Middle frontal gyrus (tissue), 1 donor: ENCODE results near the gene GSG1L.
A peak's percentile ranks its signal among the peaks of the same experiment; 100 is the strongest.

Experiments
- DNase-seq: peaks from one replicate; pipeline ENCODE4 v3.0.0-alpha.2; 2015; ENCODE audit warnings: low spot score; ENCODE audit errors: extremely low spot score

Gene GSG1L

DNA sequence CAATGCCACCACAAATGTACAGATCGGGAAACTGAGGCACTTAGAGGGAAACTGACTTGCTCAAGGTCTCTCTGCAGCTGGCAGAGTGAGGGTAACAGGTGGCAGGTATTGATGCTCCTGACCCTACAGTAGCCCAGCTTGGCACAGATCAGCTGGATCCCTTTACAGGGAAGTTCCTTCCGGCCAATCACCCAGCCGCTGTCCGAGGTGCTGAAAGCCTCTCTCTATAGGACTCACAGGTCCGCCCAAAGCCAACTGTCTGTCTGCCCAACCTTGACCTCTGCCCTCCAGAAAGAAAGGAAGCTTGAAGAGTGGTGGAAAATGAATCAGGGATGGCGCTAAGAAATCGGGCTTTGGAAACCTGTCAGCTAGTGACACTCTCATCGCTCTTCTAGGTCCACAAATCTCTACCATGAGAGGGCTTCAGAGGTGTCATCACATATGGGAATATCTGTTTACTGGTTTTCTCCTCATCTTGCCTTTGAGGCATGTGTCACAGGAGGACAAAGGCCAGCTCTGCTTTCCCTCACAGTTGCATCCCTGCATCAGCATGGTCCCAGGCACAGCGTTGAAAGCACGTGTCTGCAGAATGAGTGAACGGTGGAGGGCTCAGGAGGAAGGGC, 267.4 kb downstream of the GSG1L start:
- no peak for DNase-seq

DNA sequence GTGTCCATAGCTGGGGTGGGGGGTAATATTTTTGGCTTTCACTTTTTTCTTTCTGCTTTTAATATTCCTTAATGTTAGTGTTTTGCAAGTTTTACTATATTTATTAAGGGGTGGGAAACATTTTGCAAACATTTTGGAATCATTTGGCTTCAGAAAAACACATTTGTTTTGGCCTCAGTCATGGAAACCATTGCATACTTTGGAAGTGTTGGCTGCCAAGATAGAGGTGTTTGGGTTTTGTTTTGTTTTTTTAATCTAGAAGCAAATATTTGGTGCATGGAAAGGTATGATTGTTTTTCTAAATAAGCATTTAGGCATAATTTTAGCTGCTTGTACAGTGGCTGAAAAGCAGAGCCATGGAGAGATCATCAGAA, 270.3 kb downstream of the GSG1L start:
- DNase-seq, result no peak

DNA sequence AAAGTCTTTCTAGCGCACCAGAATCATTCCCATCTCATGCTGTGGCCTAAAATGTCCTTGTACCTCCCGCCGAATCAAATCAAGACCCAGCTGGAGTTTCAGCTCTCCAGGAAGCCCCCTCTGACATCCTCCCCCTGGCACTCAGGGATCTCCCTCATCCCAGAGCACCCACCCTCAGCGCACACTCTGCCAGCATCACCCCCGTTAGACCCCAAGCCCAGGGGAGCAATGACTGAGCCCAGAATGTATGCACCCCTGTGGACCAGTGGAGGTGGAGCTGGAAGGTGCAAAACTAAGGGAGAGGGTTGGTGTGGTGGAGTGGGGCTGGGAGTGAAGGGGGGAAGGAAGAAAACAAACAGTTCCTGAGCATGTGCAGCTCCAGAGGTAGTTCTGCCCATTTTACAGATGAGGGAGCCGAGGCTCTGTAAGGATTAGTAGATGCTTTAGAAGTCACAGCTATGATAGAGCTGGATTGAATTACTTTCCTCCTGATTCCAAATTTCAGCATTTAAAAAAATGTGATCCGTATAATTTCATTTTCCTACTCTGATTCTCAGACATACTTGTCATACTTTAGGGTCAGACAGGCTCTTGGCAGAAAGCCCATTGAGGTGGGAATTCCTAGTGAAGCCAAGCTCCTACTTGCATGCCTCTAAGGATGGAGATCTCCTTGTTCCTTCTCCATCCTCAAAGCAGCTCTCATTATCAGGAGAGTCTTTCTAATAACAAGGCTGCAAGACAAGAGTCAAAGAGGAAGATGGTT, 270.8 kb downstream of the GSG1L start:
- no peak for DNase-seq

DNA sequence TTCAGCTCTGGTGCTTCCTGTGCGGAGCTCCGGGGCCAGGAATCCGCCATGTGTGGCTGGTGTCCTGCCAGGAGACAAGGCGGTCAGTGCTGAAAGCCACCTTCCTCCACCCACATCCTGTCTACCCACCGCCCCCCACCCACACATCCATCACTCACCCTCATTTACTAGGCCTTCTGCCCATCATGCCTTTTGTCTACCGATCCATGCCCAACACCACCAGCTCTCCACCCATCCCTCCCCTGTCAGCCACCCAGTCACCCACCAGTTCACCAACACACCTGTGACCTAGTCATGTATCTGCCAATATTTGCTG, 272.2 kb downstream of the GSG1L start:
- no peak for DNase-seq

DNA sequence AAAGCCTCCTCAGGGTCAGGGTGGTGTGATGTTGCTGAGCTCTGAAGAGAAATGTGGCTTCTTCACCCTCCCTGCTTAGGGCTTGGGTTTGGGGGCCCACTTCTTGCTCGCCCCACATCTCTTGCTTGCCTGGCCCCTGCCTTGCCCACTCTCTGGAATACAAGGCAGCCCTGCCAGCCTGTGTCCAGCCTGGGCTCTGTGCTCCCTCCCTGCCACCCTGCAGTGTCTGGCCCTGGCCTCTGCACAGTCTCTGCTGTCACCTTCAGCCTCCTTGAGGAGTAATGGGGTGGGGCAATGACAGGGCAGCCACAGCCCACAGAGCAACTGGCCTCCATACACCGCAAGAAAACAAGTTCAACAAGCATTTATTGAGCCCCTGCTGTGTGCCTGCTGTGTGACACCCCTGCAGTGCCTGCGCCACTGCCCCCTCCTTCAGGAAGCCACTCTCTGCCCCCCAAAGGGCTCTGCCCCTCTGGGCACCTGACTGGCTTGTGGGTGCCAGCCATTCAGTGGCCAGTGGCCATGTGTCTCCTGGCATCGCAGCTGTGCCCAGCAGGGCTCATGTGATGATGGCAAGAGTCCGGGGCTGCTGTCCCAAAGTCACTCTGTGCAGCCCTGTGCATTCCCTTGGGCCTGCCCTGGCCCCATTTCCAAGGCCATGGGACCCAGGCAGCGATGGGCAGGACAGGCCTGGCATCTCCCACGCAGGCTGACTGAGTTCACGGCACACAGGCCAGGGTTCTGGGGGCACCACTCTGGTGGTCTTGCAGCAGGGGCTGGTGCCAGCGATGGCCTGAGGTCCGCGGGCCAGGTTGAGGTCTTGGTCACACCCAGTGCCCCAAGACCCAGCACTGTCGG, 272.7 kb downstream of the GSG1L start:
- DNase-seq, result no peak

DNA sequence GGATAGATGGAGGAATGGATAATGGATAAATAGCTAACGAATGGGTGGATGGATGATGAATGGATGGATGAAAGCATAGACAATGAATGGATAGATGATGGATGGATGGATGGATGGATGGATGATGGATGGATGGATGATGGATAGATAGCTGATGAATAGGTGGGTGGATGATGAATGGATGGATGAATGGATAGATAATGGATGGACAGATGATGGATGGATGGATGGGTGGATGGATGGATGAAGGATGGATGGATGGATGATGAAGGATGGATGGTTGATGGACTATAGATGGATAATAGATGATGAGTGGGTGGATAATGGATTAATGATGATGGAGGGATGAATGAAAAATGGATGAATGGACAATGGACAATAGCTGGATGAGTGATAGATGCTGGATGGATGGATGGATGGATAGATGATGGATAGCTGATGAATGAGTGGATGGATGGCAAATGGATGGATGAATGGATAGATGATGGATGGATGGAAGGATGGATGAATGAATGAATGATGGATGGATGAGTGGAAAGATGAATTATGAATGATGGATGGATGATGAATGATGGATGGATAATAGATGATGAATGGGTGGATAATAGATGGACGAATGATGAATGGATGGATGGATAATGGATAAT, 273.8 kb downstream of the GSG1L start:
- DNase-seq, result no peak

DNA sequence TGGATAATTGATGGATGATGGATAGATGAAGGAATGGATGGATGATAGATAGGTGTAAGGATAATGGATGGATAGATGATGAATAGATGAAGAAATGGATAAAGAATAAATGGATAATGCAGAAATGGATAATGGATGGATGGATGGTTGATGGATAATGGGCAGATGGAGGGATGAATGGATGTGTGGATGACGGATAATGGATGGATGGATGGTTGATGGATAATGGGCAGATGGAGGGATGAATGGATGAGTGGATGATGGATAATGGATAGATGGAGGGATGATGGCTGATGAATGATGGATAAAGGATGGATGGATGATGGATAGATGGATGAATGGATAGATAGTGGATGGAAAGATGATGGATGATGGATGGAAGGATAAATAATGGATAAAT, 274.4 kb downstream of the GSG1L start:
- no peak for DNase-seq

DNA sequence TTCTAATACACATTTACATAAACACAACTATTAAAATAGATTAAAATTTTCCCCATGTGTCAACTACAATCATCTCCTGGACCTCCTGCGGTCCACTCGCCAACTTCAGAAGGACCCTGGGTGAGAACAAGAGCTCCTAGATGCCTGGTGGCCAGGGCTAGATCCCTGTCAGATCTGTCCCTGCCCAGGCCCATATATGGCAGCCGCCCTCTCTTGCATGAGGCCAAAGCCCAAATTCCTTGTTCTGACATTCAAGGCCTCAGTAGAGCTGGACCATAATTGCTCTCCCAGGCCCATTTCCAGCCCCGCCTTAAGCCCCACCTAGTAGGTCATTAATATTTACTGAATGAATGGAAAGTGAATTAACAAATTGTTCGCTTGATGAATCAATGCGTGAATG, 275.8 kb downstream of the GSG1L start:
- no peak for DNase-seq

DNA sequence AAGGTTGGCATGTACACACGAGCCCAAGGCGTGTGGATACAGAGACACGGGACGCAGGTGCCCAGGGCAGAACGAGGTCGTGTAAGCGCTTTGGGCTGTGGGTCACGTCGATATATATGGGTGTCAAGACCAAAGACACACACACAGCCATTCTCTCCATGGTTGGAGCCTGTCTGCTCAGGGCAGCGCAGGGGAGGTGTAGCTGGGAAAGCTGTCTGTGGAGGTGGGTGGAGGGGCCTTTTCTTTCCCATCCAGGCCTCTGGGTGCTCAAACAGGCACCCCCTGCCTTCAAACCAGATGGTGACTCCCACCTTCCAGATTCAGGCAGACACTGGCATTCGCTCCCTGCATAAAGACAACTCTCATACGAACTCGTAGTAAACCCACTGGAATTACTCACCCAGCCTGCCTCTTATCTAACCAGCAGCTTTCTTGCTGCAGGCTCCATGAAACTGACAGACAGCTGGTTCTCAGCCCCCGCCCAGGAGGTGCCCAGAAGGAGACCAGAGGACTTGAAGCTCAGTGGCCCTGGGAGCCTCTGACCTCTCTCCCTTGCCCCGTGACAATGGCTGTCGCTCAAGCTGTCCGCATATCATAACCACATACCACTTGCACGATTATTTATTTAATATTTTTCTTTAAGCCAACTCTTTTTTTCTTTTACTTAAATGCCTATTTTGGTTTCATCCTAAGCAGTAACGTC, 276.4 kb downstream of the GSG1L start:
- peak; percentile 8 for DNase-seq

DNA sequence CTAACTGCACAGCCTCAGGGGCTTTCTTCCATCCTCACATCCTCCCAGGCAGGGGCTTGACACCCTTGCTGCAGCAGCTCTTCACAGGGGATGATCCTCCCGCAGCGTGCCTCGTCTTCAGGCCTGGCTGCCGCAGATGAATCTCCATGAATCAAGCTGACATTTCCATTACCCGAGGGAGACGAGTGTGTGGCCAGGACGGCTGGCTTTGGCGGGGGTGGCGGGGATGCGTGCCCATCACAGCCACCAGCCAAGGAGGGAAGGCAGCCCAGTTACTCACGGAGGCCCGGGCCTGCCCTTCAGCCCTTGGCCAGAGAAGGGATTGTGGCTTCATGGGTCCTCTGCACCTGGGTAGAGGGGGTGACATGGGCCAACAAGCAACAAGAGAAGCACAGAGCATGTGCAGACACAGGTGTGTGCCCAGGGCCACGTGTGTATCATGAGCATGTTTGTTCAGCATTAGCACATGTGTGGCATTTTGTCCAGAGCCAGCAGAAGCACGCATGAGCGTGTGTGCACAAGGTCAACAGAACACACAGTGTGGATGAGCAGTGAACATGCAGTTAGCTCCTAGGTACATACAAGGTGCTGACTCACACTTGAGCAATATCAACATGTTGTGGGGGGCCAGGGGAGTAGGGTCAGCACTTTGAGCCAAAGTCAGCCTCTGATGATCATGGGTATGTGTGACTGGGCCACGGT, 277.1 kb downstream of the GSG1L start:
- no peak for DNase-seq

DNA sequence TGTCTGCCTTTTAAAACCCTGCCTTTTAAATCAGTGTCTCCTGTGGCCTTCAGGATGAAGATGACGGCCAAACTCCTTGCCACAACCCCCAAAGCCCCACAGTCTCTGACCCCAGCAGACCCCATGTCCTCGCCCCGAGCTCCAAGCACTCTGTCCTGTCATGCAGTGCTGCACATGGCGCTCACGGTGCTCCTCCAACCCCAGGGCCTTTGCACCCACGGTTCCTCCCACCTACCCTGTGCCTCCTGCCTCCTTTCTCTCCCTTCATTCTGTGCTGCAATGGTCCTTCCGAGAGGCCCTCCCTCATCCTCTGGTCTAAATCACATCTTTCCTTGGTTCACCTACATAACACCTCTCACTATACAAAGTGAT, 278.2 kb downstream of the GSG1L start:
- no peak for DNase-seq

DNA sequence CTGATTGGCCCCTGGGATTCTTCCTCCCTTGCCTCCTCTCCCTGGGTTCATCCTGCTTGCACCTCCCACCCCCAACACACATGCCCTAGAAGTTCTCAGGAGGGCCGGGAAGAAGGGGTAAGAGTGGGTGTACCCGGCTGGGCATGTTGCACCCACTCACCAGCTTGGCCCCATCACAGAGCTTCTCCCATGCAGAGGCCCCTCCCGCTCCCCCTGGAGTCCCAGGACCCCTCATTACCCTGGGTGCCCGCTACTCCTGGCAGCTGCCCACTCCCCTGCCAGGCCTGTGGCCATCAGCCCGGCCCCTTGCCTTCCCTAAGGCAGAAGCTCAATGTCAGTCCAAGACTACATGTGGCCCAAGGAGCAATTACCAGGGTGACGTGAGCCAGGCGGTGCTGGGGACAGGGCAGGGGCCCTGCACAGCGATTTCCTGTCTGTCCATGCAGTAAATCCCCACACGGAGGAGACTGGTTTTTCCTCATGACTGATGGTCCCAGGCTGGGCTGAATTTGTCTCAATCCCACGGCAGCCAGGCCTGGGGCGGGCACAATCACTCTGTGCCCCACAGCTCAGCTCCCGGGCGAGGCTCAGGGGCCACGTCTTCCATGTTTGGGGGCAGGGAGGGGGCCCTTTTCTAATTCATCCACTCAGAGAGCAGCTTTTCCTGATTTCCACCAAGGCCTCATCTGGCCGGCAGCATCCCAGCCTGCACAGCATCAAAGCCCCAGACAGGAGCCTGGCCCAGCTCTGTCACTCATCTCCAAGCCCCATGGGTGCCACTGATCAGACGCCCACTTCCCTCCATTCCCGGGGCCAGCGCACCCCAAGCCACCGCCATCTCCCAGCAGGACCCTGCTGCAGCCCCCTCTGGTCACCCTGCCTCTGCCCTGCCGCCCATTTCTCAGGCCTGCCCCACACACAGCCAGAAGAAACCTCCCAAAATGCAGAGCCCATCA, 278.9 kb downstream of the GSG1L start:
- DNase-seq, result no peak

DNA sequence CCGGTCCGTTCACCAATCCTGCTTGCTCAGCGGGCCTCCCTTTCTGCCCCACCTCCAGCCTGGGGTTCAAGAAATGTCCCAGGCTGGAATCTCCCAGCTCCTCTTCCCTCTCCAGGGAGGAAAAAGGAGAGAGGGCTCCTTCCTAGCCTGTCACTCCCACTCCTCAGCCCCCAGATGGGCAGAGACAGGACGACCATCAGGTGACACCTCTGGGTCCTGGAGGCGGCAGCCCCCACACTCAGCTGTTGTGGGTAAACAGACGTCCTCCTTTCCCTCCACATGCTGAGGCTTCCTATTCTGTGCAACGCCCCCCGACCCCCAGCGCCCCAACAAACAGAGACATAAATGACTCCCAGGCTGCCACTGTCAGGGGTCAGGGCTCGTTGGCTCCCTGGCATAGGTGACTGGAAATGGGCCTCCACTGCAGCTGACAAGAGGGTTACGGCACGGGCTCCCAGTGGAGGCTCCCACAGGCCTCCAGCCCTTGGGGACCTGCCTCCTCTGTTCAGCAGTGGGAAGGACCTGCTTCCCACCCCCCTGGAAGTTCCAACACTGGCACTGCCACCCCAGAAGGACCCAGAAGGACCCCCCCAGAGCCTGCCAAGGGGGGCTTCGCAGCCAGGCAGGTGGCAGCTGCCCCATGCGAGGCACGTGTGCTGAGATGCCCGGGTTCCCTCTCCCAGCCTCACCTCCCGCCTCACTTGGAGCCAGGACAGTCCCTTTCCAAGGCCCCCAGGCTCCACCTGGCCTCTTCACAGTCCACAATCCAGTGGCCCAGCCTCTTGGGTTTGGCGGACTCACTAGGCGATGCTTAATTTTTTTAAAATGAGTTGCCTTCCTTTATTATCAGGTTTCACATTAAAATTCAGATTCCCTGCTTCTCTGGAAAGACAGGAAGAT, 281.3 kb downstream of the GSG1L start:
- DNase-seq, result no peak

DNA sequence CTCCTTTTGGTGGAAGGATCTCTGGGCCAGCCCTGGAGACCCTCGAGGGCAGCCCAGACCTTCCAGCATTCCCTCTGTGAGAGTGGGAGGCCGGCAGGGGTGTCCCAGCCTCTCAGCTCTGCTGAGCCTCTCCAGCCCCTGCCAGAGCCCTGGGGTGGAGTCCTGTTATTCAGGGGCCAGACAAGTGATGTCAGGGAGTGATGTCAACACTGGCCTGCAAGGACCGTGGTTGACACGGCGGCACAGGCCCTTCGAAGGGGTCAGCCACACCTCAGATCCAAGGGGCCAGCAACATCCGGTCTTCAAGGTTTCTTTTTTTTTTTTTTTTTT, 282.4 kb downstream of the GSG1L start:
- DNase-seq, result no peak

DNA sequence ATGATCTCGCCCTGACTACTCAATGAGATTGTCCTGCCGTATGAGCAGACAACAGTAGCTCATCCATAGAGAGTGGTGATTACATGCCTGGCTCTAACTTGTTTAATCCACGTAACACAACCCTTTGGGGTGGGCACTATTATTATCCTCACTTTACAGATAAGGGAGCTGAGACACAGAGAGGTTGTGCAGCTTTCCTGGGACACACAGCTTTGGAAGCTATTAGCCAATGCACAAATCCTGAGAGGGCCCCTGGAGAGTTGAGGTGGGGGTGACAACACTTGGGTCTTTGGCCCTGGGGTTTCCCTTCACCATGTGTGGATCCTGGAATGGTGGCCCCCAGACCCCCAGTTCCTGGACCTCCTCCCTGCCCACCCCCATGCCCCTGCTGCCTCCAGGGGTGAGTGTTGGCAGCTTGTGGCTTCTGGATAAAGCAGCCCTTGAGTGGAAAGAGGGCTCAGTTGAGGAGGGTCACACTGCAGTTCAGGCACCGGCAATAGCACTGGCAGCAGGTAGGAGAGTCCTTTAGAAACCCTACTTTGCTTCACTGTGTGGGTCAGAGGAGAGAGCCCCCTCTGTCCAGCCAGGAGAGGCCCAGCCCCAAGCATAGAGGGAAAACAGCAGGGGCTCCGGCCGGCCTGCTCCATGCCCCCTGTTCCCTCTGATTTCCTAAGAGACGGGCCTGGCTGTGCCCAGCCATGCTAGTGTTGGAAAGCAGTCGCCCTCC, 282.9 kb downstream of the GSG1L start:
- no peak for DNase-seq

DNA sequence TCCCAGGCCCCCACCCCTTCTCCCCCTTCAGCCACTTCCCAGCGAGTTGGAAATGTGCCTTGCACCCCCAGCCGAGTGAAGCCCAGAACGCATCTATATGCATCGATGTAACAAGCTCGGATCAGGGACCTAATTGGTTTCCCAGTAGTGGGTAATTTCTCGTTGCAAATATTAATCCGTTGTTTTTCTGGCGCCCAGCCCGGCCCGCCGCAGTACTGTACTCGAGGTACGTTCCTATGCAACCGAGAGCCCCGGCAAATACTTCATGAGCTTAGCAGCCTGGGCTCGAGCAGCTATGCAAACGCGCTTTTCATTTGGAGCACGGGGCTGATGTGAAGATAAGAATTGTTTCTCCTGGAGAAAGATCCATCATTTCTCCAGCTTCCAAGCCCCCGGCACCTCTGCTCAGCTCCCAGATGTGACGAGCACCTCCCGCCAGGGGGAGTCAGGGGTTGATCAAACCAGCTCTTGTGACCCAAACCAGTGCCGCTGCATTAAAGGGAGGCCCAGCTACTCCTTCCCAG, 283.8 kb downstream of the GSG1L start:
- DNase-seq, result no peak

DNA sequence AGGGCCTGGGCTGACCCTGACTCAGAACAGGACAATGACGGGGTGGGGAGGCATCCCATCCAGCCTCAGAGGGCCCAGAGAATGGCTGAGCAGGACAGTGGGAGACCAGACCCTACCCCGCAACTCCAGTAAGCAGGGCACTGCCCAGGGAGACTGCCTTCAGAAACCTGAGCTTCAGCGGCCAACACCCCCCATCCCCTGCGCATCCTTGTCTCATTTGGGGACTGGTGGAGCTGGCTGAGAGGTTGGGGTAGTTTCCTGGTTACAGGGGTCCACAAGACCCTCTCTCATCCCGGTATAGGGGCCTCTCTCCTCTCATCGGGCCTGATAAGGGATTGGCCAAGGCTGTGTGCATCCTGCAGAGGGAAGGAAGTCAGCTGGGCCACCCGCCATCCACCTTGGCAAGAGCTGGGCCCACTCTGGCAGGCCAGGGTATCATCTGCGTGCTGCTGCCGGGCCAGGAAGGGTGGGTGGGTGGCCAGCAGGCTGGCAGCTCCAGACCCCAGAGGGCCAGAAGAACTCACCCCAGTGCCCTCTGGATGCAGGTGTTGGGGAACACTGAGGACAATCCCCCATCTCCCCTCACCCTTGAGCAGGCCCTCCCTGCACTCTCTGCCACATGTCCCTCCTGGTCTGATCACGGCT, 284.5 kb downstream of the GSG1L start:
- DNase-seq, result no peak
